Stimulated activated CD8-positive, alpha-beta memory T cell treated with anti-CD3 and anti-CD28 coated beads, Interleukin-7, amount 100 ng/mL, for 4 hours (primary cell): ENCODE results near the gene HIPK2.

Source experiments
- DNase-seq, 2 donors: peaks; one replicate each; pipeline ENCODE4 v3.0.0-alpha.2; 2020; ENCODE audit warnings: low read depth in 2 of 2

HIPK2 gene

GRCh38 chr7:139752604-139753003, 25.2 kb downstream of the HIPK2 start:
- no peak for DNase-seq

GRCh38 chr7:139752148-139752547, 25.6 kb downstream of the HIPK2 start:
- DNase-seq: no peak

GRCh38 chr7:139750459-139751095, 27.2 kb downstream of the HIPK2 start:
- no peak for DNase-seq

- DNase-seq: no peak
Observed at GRCh38 chr7:139749545-139749944, 28.3 kb downstream of the HIPK2 start.

GRCh38 chr7:139748941-139749340, 28.9 kb downstream of the HIPK2 start:
- DNase-seq: no peak

- no peak for DNase-seq
Observed at GRCh38 chr7:139748373-139748765, 29.4 kb downstream of the HIPK2 start.

GRCh38 chr7:139747662-139748372, 30.0 kb downstream of the HIPK2 start:
- DNase-seq: no peak

- no peak for DNase-seq
Observed at GRCh38 chr7:139746652-139747051, 31.1 kb downstream of the HIPK2 start.

- no peak for DNase-seq
Observed at GRCh38 chr7:139745678-139746143, 32.1 kb downstream of the HIPK2 start.

GRCh38 chr7:139744768-139745677, 32.8 kb downstream of the HIPK2 start:
- no peak for DNase-seq

- no peak for DNase-seq
Observed at GRCh38 chr7:139743967-139744767, 33.6 kb downstream of the HIPK2 start.

GRCh38 chr7:139743267-139743966, 34.4 kb downstream of the HIPK2 start:
- no peak for DNase-seq

GRCh38 chr7:139741789-139742344, 35.9 kb downstream of the HIPK2 start:
- DNase-seq: no peak

GRCh38 chr7:139741239-139741638, 36.6 kb downstream of the HIPK2 start:
- DNase-seq: no peak

GRCh38 chr7:139739863-139740597, 37.8 kb downstream of the HIPK2 start:
- DNase-seq: no peak

- no peak for DNase-seq
Observed at GRCh38 chr7:139738772-139739171, 39.0 kb downstream of the HIPK2 start.

GRCh38 chr7:139738101-139738489, 39.7 kb downstream of the HIPK2 start:
- DNase-seq: no peak

GRCh38 chr7:139737221-139738100, 40.3 kb downstream of the HIPK2 start:
- no peak for DNase-seq
